Liver (tissue), 3 donors: ENCODE data around the gene LRRC74B.

Source experiments
- CTCF ChIP-seq: fragments of 150-350 bp; IDR thresholded peaks from 2 replicates; pipeline ENCODE4 v1.5.1; 2017; ENCODE audit warnings: improper control_type of control experiment, low read depth, low read length; ENCODE audit not compliant: missing input control
- MAX ChIP-seq: IDR thresholded peaks from 2 replicates; pipeline ENCODE4 v1.6.1; 2016; ENCODE audit warnings: antibody characterized with exemption
- RXRA ChIP-seq, 2 donors: IDR thresholded peaks; 2 replicates each; pipeline ENCODE4 v1.6.1; 2017 to 2018; ENCODE audit warnings: antibody characterized with exemption in 2 of 2, mild to moderate bottlenecking in 1 of 2
- SP1 ChIP-seq: IDR thresholded peaks from 2 replicates; pipeline ENCODE4 v1.6.1; 2018; ENCODE audit warnings: antibody characterized with exemption, mild to moderate bottlenecking
- donor health status: healthy.
- donor health status: healthy.

- TF ChIP-seq CTCF: no peak
- no peak for TF ChIP-seq MAX
- no peak for TF ChIP-seq SP1
- no peak for TF ChIP-seq RXRA (IDR thresholded peaks at IDR 0.05)
These were observed 17.2 kb upstream of the LRRC74B start for GRCh38 chr22:21028277-21029251.
